ENCODE measurements around the gene PET100.

GRCh38 chr19:7637374-7638256, 8.0 kb downstream of the PET100 start:
- TF ChIP-seq CTCF (conservative IDR thresholded peaks at IDR 0.05; ENCODE audit: low read depth, low read length): no peak
- no peak for TF ChIP-seq EZH2 (IDR thresholded peaks at IDR 0.05; ENCODE audit: borderline replicate concordance, low read depth, low read length, poor library complexity, severe bottlenecking)
